K562 (cell line): ENCODE results near the gene SPTAN1. TPM values are rescaled to one million over a fixed set of nuclear protein-coding genes. Genes with fewer than 3 reads are reported as not detected.

Experiments used
- CBFB ChIP-seq: sonication (generic); formaldehyde crosslinking; IDR thresholded peaks from 2 replicates; pipeline ENCODE4 v1.4.0; 2020; ENCODE audit warnings: mild to moderate bottlenecking, missing genetic modification reagents
- DDX20 ChIP-seq: fragments of 450-650 bp; IDR thresholded peaks from 2 replicates; pipeline ENCODE4 v1.6.1; 2016; ENCODE audit warnings: missing genetic modification characterization, low read depth, mild to moderate bottlenecking, missing compliant biosample characterization, moderate library complexity
- EHMT2 ChIP-seq: fragments of 450-650 bp; IDR thresholded peaks from 2 replicates; pipeline ENCODE4 v1.6.1; 2018; ENCODE audit warnings: antibody characterized with exemption
- ELF1 ChIP-seq: fragments of 200-800 bp; sonication (Bioruptor generic); IDR thresholded peaks from 2 replicates; pipeline ENCODE4 v1.6.1; 2016; ENCODE audit warnings: missing genetic modification characterization, missing compliant biosample characterization
- KAT8 ChIP-seq: fragments of 450-650 bp; IDR thresholded peaks from 2 replicates; pipeline ENCODE4 v1.6.1; 2016; ENCODE audit warnings: low read depth, mild to moderate bottlenecking
- MCM2 ChIP-seq: fragments of 450-650 bp; IDR thresholded peaks from 2 replicates; pipeline ENCODE4 v1.6.1; 2017; ENCODE audit warnings: low read depth, mild to moderate bottlenecking
- RBM25 ChIP-seq: fragments of 200-400 bp; formaldehyde crosslinking; IDR thresholded peaks from 2 replicates; pipeline ENCODE4 v1.6.1; 2018; ENCODE audit warnings: low read length, low read depth, moderate library complexity; ENCODE audit not compliant: severe bottlenecking
- SMC3 ChIP-seq: conservative IDR thresholded peaks from 2 replicates; pipeline ENCODE4 v1.6.1; 2011; ENCODE audit warnings: low read depth, low read length, improper control_type of control experiment; ENCODE audit not compliant: insufficient read depth
- SREBF1 ChIP-seq: fragments of 150-350 bp; IDR thresholded peaks from 2 replicates; pipeline ENCODE4 v1.6.1; 2014; ENCODE audit warnings: antibody characterized with exemption, low read depth, low read length, borderline replicate concordance
- TCFL5 ChIP-seq: fragments of 250-450 bp; sonication (Bioruptor Pico); conservative IDR thresholded peaks from 2 replicates; pipeline ENCODE4 v1.6.1; 2021; ENCODE audit warnings: mild to moderate bottlenecking, moderate library complexity, matching md5 sums
- TGIF2 ChIP-seq: sonication (generic); formaldehyde crosslinking; IDR thresholded peaks from 2 replicates; pipeline ENCODE4 v1.8.1; 2022; ENCODE audit warnings: mild to moderate bottlenecking, missing genetic modification reagents, moderate library complexity
- XRCC4 ChIP-seq: IDR thresholded peaks from one replicate; pipeline ENCODE4 v1.6.1; 2011; ENCODE audit not compliant: insufficient read depth, insufficient read length; ENCODE audit errors: extremely low read depth
- ZBTB1 ChIP-seq: sonication (generic); formaldehyde crosslinking; IDR thresholded peaks from 2 replicates; pipeline ENCODE4 v1.8.1; 2023; ENCODE audit warnings: missing genetic modification reagents, low read depth, mild to moderate bottlenecking, borderline replicate concordance
- ZNF436 ChIP-seq: fragments of 250-450, 450-650 bp; sonication (Bioruptor Pico); formaldehyde crosslinking; IDR thresholded peaks from 2 replicates; pipeline ENCODE4 v1.7.0; 2020; ENCODE audit warnings: mild to moderate bottlenecking
- ZNF717 ChIP-seq: fragments of 250-450 bp; sonication (Bioruptor Pico); IDR thresholded peaks from 2 replicates; pipeline ENCODE4 v1.5.0; 2021
- ZNF830 ChIP-seq: fragments of 250-450 bp; sonication (Bioruptor Pico); IDR thresholded peaks from 2 replicates; pipeline ENCODE4 v1.5.0; 2021; ENCODE audit warnings: mild to moderate bottlenecking
- polyA plus RNA-seq, 8 experiments: library from polyadenylated mRNA; depleted of rRNA in 4 of 8; stranded (reverse) in 5 of 8; unstranded in 3 of 8; fragments of >200 nt; fragmentation: Nextera tagmentation in 2 of 8; fragmentation: Illumina TruSeq in 1 of 8; extraction: Ambion mirVana in 2 of 8; extraction: Trizol in 1 of 8; gene quantifications; 2 replicates each; pipeline versions ENCODE4 v1.2.1 to v1.2.3, GENCODE V29; 2011 to 2014; ENCODE audit warnings: inconsistent platforms in 1 of 8, missing spikeins in 1 of 8
- total RNA-seq, 7 experiments: library from RNA; depleted of rRNA in 6 of 7; stranded (reverse); fragments of >200 nt in 6 of 7; fragmentation: Illumina TruSeq in 2 of 7; extraction: Trizol in 2 of 7; gene quantifications; 2 replicates each; pipeline versions ENCODE4 v1.2.1 to v1.2.3, GENCODE V29; 2011 to 2021; ENCODE audit warnings: low replicate concordance in 1 of 7
- TF ChIP-seq, protein P1 (sequence below): fragments of 450-650 bp; IDR thresholded peaks from 2 replicates; pipeline ENCODE4 v1.6.1; 2016; ENCODE audit warnings: low read depth
- TF ChIP-seq, protein P2 (sequence below): IDR thresholded peaks from 3 replicates; pipeline ENCODE4 v1.6.1; 2011; ENCODE audit warnings: borderline replicate concordance, mild to moderate bottlenecking, moderate library complexity; ENCODE audit not compliant: insufficient read length; ENCODE audit errors: extremely low read depth

SPTAN1 gene
- total and polyA plus RNA-seq, 9 of the 15 experiments (the other 6 are each of a cell fraction or from before 2014, with no cell fraction given): 1.5 to 13.5 (median 6.8) TPM

DNA sequence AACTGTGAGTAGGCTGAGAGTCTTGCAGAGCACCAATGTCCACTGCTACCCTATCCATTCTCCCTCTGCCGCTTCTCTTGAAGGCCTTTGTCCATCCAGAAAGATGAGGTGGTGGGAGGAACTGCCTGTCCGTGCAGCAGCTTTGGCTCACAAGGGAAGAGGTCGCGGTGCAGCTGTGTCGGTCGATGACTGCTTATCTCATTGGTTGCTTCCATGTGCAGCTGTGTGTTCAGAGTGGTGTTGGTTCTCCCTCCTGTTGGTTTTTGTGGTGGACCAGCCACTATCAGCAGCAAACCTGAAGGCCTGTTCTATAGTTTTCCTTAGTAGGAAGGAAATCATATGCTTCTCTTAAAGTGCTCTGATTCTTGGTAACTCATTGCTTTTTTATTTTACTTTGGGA lies 40.7 kb downstream of the SPTAN1 start (continued):
- TF ChIP-seq, protein P1, sequence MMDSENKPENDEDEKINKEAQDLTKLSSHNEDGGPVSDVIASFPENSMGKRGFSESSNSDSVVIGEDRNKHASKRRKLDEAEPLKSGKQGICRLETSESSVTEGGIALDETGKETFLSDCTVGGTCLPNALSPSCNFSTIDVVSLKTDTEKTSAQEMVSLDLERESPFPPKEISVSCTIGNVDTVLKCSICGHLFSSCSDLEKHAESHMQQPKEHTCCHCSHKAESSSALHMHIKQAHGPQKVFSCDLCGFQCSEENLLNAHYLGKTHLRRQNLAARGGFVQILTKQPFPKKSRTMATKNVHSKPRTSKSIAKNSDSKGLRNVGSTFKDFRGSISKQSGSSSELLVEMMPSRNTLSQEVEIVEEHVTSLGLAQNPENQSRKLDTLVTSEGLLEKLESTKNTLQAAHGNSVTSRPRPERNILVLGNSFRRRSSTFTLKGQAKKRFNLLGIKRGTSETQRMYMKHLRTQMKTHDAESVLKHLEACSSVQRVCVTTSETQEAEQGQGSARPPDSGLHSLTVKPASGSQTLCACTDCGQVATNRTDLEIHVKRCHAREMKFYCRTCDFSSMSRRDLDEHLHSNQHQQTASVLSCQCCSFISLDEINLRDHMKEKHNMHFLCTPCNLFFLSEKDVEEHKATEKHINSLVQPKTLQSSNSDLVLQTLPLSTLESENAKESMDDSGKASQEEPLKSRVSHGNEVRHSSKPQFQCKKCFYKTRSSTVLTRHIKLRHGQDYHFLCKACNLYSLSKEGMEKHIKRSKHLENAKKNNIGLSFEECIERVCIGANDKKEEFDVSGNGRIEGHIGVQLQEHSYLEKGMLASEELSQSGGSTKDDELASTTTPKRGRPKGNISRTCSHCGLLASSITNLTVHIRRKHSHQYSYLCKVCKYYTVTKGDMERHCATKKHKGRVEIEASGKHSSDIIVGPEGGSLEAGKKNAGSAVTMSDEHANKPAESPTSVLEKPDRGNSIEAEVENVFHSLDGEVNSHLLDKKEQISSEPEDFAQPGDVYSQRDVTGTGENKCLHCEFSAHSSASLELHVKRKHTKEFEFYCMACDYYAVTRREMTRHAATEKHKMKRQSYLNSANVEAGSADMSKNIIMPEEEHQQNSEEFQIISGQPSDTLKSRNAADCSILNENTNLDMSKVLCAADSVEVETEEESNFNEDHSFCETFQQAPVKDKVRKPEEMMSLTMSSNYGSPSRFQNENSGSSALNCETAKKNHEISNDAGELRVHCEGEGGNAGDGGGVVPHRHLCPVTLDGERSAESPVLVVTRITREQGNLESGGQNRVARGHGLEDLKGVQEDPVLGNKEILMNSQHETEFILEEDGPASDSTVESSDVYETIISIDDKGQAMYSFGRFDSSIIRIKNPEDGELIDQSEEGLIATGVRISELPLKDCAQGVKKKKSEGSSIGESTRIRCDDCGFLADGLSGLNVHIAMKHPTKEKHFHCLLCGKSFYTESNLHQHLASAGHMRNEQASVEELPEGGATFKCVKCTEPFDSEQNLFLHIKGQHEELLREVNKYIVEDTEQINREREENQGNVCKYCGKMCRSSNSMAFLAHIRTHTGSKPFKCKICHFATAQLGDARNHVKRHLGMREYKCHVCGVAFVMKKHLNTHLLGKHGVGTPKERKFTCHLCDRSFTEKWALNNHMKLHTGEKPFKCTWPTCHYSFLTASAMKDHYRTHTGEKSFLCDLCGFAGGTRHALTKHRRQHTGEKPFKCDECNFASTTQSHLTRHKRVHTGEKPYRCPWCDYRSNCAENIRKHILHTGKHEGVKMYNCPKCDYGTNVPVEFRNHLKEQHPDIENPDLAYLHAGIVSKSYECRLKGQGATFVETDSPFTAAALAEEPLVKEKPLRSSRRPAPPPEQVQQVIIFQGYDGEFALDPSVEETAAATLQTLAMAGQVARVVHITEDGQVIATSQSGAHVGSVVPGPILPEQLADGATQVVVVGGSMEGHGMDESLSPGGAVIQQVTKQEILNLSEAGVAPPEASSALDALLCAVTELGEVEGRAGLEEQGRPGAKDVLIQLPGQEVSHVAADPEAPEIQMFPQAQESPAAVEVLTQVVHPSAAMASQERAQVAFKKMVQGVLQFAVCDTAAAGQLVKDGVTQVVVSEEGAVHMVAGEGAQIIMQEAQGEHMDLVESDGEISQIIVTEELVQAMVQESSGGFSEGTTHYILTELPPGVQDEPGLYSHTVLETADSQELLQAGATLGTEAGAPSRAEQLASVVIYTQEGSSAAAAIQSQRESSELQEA: no peak
- TF ChIP-seq TCFL5 (CRISPR knock-in tag) (no peak), ZBTB1 (CRISPR knock-in tag) (peak; percentile 90; the same call in 1 of the 2 replicates), CBFB (peak; percentile 91), KAT8 (no peak), RBM25 (no peak), DDX20 (tag) (no peak), ZNF436 (no peak), SMC3 (no peak), ZNF830 (CRISPR knock-in tag) (no peak), XRCC4 (no peak), ZNF717 (CRISPR knock-in tag) (no peak), MCM2 (no peak), EHMT2 (0 out of 2 replicates have a peak, but pooled peaks have one; percentile 11), TGIF2 (no peak), SREBF1 (no peak), ELF1 (no peak)
- TF ChIP-seq, protein P2, sequence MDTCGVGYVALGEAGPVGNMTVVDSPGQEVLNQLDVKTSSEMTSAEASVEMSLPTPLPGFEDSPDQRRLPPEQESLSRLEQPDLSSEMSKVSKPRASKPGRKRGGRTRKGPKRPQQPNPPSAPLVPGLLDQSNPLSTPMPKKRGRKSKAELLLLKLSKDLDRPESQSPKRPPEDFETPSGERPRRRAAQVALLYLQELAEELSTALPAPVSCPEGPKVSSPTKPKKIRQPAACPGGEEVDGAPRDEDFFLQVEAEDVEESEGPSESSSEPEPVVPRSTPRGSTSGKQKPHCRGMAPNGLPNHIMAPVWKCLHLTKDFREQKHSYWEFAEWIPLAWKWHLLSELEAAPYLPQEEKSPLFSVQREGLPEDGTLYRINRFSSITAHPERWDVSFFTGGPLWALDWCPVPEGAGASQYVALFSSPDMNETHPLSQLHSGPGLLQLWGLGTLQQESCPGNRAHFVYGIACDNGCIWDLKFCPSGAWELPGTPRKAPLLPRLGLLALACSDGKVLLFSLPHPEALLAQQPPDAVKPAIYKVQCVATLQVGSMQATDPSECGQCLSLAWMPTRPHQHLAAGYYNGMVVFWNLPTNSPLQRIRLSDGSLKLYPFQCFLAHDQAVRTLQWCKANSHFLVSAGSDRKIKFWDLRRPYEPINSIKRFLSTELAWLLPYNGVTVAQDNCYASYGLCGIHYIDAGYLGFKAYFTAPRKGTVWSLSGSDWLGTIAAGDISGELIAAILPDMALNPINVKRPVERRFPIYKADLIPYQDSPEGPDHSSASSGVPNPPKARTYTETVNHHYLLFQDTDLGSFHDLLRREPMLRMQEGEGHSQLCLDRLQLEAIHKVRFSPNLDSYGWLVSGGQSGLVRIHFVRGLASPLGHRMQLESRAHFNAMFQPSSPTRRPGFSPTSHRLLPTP: no peak
